Fibroblast of the aortic adventitia (primary cell): ENCODE data around the gene CACNA2D1. TPM values are rescaled to one million over a fixed set of nuclear protein-coding genes. Genes with fewer than 3 reads are reported as not detected.
A peak's percentile ranks its signal among the peaks of the same experiment; 100 is the strongest.

Source experiments
- DNase-seq: peaks from one replicate; pipeline ENCODE4 v3.0.0-alpha.2; 2010; ENCODE audit warnings: low read depth
- H3K4me3 ChIP-seq: 2 replicates; pipeline ENCODE4 v1.5.1; 2011; ENCODE audit warnings: low read depth, mild to moderate bottlenecking, control low read depth, low read length, moderate library complexity
- CTCF ChIP-seq: IDR thresholded peaks from 2 replicates; pipeline ENCODE4 v1.5.1; 2011; ENCODE audit warnings: mild to moderate bottlenecking, low read length, control low read depth, inconsistent platforms; ENCODE audit not compliant: insufficient read depth
- total RNA-seq: library from RNA; depleted of rRNA; stranded (reverse); fragments of >200 nt; gene quantifications from 2 replicates; pipeline ENCODE4 v1.2.3, GENCODE V29; 2012; ENCODE audit warnings: low replicate concordance

The CACNA2D1 gene
- total RNA-seq, 1 donor: 90.5 TPM

- TF ChIP-seq CTCF: no peak
- H3K4me3 ChIP-seq: no peak overlapping the region
- DNase-seq: no peak
Measured at GRCh38 chr7:82200601-82201000, 243.0 kb downstream of the CACNA2D1 start.

GRCh38 chr7:82194016-82194643, 249.4 kb downstream of the CACNA2D1 start:
- no peak overlapping the region for H3K4me3 ChIP-seq
- DNase-seq: peak; percentile 88
- TF ChIP-seq CTCF: no peak

- H3K4me3 ChIP-seq: no peak overlapping the region
- TF ChIP-seq CTCF: no peak
- no peak for DNase-seq
Measured at GRCh38 chr7:82188636-82189035, 254.9 kb downstream of the CACNA2D1 start.

GRCh38 chr7:82185443-82185842, 258.1 kb downstream of the CACNA2D1 start:
- no peak overlapping the region for H3K4me3 ChIP-seq
- TF ChIP-seq CTCF: no peak
- no peak for DNase-seq

GRCh38 chr7:82183634-82184033, 259.9 kb downstream of the CACNA2D1 start:
- no peak for TF ChIP-seq CTCF
- no peak overlapping the region for H3K4me3 ChIP-seq
- peak; percentile 67 for DNase-seq

GRCh38 chr7:82179311-82179710, 264.3 kb downstream of the CACNA2D1 start:
- TF ChIP-seq CTCF: no peak
- no peak overlapping the region for H3K4me3 ChIP-seq
- no peak for DNase-seq

GRCh38 chr7:82175319-82175718, 268.3 kb downstream of the CACNA2D1 start:
- no peak for DNase-seq
- TF ChIP-seq CTCF: no peak
- H3K4me3 ChIP-seq: no peak overlapping the region
